Endometrium (tissue), 2 donors: Measurements from ENCODE around the gene CIT.
"Not testable (repeated sequence)": the region's sequence is repeated elsewhere in the genome, so short reads cannot be mapped to it uniquely, and the experiment has no call there.

Experiments used
- FAIRE-seq: peaks from 2 replicates; lab custom pipeline; 2012; peaks lifted over from hg19 to GRCh38; lab: Jason Lieb, UNC
- donor health status: control.
- donor health status: control.

Gene CIT, protein sequence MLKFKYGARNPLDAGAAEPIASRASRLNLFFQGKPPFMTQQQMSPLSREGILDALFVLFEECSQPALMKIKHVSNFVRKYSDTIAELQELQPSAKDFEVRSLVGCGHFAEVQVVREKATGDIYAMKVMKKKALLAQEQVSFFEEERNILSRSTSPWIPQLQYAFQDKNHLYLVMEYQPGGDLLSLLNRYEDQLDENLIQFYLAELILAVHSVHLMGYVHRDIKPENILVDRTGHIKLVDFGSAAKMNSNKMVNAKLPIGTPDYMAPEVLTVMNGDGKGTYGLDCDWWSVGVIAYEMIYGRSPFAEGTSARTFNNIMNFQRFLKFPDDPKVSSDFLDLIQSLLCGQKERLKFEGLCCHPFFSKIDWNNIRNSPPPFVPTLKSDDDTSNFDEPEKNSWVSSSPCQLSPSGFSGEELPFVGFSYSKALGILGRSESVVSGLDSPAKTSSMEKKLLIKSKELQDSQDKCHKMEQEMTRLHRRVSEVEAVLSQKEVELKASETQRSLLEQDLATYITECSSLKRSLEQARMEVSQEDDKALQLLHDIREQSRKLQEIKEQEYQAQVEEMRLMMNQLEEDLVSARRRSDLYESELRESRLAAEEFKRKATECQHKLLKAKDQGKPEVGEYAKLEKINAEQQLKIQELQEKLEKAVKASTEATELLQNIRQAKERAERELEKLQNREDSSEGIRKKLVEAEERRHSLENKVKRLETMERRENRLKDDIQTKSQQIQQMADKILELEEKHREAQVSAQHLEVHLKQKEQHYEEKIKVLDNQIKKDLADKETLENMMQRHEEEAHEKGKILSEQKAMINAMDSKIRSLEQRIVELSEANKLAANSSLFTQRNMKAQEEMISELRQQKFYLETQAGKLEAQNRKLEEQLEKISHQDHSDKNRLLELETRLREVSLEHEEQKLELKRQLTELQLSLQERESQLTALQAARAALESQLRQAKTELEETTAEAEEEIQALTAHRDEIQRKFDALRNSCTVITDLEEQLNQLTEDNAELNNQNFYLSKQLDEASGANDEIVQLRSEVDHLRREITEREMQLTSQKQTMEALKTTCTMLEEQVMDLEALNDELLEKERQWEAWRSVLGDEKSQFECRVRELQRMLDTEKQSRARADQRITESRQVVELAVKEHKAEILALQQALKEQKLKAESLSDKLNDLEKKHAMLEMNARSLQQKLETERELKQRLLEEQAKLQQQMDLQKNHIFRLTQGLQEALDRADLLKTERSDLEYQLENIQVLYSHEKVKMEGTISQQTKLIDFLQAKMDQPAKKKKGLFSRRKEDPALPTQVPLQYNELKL (N-terminal part only)

GRCh38 chr12:119876761-119877638 is at the start of gene CIT:
TSS of gene CIT (minus strand) at chr12:119877320. CDS start at chr12:119876168, 1,152 bp downstream.
- peak; percentile 95 for FAIRE-seq

DNA sequence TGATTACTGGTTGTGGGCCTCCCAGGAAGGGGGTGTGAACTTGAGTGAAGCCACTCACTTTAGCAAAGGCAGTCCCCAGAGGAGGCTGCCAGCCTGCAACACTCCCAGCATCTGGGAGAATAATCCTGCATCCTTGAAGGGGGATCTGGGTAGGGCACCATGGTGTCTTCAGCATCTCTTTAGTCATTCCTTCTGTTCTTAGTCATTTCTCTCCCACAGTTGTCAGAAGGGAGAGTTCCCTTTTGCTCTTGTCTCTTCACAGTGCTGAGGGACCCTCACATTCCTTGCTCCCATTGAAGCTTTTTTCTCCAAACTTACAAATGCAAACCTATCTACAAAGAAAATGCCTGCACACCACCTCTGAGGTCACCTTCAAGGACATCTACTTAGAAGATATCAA is 48.1 kb upstream of the CIT start:
- no peak for FAIRE-seq

- no peak for FAIRE-seq
Measured at GRCh38 chr12:119920064-119920463, 42.9 kb upstream of the CIT start.

DNA sequence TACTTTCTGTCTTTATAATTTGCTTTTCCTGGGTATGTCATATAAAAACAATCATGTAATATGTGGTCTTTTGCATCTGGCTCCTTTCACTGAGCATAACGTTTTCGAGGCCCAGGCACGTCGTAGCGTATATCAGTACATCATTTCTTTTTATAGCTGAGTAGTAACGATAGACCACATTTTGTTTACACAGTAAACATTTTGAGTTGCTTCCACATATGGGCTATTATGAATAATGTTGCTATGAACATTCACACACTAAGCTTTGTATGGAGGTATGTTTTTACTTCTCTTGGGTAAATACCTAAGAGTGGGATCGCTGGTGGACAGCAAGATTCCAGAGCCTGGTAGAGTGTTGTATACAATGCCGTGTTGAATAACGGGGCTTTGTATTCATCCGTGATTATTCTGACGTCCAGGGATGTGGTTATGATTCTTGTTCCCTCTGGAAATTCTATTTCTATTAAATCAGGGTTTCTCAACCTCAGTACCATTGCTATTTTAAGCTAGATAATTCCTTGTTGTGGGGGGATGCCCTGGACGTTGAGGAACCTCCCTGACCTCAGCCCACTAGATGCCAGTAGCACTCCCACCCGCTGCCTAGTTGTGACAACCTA is 38.9 kb upstream of the CIT start:
- no peak for FAIRE-seq

DNA sequence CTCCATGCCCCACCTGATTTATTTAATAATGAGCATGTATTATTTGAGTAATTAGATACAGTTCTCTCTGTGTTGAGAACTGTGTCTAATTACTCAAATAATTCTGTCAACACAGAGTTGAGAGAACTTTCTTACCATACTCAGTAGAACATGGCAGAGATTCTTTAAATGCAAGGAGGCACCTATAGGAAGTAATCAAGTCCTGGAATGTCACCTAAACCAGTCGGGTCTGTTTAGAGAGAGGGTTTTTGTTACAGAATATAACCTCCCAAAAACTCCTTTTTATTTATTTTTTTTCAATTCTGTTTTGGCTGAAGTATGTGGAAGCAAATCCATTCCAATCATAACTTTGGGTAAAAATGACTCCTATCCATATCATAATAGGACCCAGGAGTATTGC is 37.5 kb upstream of the CIT start:
- FAIRE-seq, result no peak

DNA sequence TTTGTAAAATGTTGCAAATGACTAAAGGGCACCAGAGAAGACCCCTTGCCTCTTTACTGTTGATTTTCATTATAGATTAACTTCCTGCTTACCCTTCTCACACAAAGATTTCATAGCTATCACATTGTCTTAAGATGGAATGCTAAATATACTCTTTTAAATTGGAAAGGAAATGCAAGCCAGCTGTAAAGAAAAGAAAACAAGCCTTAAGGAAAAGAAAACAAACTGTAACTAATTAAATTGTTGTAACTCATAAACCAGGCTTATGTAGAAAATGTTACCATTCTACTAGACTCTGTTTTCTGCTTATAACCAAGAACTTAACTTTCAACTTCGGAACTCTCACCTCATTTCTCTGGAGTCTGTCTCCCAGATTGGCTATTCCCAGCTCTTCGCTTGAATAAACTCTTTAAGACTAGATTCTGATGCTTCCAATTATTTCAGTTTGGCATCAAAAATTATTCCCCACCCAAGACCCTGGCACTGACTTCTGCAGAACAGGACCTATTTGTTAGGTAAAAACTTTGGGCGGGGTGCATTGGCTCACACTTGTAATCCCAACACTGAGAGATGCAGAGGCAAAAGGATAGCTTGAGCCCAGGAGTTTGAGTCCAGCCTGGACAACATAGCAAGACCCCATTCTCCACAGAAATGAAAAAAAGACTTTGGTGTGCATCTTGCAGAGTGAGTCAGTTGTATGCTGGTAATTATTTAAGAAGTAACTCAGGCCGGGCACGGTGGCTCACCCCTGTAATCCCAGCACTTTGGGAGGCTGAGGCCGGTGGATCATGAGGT is 36.6 kb upstream of the CIT start:
- peak; percentile 39 for FAIRE-seq

DNA sequence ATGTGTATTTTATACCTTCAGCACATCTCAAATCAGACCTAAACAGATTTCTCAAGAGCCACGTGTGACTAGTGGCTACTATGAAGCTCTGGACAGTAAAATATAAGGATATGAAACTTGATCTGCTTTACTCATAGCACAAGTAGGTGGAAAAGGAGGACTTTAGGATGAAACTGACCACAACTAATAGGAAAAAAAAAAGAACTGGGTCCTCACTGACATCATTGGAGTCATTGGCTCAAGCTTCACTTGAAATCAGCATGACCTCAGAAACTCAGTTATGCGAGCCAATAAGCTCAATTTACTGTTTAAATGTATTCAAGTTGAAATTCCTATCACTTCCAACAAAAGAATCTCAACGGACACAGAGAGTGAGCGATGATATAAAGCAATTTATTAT is 34.1 kb upstream of the CIT start:
- FAIRE-seq, result no peak

- FAIRE-seq, result no peak
Measured at GRCh38 chr12:119910586-119910985, 33.5 kb upstream of the CIT start.

DNA sequence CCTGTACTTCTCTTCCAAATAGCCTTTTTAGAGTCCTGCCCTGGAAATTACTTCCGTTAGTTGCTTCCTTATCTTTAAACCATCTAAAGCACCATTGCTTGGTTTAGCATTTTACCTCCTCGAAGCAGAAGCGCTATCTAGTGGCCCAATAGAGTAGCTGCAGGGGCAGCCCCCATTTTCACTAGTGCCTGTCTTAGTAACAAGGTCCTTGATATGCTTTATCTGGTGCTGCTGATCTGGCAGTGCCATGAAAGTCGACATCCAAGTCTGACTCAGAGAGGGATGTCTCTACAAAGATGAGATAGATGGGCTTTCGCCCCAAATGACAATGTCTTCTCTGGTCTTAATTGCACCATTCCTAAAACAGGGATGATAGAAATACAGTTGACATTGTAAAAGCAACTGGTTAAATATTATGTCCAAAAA is 25.0 kb upstream of the CIT start:
- FAIRE-seq, result no peak

GRCh38 chr12:119901670-119902069 is 24.6 kb upstream of the CIT start:
- no peak for FAIRE-seq

- FAIRE-seq, result no peak
Measured at GRCh38 chr12:119894916-119895315, 17.8 kb upstream of the CIT start.

DNA sequence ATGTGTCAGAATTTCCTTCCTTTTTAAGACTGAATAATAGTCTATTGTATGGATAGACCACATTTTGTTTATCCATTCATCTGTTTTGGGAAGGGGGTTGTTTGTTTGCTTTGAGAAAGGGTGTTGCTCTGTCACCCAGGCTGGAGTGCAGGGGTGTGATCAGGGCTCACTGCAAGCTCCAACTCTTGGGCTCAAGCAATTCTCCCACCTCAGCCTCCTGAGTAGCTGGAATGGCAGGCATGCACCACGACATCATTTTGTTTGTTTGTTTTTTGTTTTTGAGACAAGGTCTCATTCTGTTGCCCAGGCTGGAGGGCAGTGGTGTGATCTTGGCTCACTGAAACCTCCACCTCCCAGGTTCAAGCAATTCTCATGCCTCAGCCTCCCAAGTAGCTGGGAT is 15.5 kb upstream of the CIT start:
- FAIRE-seq, result not testable (repeated sequence)

DNA sequence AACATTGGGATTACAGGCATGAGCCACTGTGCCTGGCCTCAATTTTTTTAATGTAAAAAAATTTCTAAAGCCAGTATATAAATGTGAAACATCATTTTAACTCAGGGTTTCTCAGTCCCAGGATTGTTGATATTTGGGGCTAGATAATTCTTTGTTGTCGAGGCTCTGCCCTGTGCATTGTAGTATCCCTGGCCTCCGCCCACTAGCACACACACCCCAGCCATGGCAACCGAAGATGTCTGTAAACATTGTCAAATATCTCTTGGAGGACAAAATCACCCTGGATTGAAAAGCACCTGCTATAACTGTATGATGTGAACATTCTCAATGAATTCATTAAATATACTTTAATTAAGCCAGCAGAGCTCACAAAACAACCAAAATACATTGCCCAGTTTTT is 8.4 kb upstream of the CIT start:
- FAIRE-seq, result no peak

- FAIRE-seq, result not testable (repeated sequence)
Measured at GRCh38 chr12:119883791-119884190, 6.7 kb upstream of the CIT start.

DNA sequence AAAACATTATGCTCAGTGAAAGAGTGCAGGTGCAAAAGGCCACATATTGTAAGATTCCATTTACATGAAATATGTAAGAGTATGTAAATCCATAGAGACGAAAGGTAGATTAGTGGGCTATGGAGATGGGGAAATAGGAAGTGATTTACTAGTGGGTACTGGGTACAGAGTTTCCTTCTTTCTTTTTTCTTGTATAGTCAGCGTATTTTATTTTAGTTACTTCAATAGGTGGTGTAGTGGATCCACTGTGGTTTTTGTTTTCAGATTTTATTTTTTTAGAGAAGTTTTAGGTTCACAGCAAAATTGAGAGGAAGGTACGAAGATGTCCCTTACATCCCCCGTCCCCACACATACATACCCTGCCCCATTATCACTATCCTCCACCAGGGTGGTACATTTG is 6.1 kb upstream of the CIT start:
- no peak for FAIRE-seq

- FAIRE-seq, result no peak
Measured at GRCh38 chr12:119877639-119877948, 474 bp upstream of the CIT start.

DNA sequence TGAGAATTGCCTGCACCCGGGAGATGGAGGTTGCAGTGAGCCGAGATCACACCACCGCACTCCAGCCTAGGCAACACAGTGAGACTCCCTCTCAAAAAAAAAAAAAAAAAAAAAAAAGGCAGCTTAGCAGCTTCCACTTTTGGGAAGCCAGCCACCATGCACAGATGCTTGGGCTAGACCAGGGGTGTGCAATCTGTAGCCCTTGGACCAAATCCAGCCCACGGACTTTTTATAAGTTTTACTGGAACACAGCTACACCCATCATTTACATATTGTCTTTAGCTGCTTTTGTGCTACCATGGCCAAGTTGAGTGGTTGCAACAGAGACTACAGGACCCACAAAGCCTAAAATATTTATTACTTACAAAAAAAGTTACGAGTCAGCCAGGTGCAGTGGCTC is 6.7 kb downstream of the CIT start:
- FAIRE-seq, result no peak

- no peak for FAIRE-seq
Measured at GRCh38 chr12:119869720-119870119, 7.4 kb downstream of the CIT start.

DNA sequence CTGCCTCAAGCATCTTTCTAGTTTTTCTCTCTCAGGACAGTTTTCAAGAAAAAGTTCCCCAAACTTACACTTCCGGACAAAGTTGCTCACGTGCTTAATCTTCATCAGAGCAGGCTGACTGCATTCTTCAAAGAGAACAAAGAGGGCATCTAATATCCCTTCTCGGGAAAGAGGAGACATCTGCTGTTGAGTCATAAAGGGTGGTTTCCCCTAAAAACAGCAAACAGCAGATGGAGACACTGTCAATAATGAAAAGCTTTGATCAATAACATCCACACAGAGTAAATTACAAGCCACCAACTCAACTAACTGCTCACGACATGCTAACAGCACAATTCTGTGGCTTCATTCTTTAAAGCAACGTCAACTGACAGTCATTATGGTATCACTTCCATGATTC is 8.1 kb downstream of the CIT start:
- no peak for FAIRE-seq

GRCh38 chr12:119864591-119864990 is 12.5 kb downstream of the CIT start:
- no peak for FAIRE-seq
